Measurements from ENCODE around the gene OR10A2.
"Not testable (repeated sequence)": the region's sequence is repeated elsewhere in the genome, so short reads cannot be mapped to it uniquely, and the experiment has no call there.

The OR10A2 gene

GRCh38 chr11:6876914-6877313, 14.1 kb downstream of the OR10A2 start:
- H3K27ac ChIP-seq, result no peak overlapping the region
- no peak for DNase-seq (ENCODE audit: low read depth, low spot score)

GRCh38 chr11:6882751-6883150, 19.9 kb downstream of the OR10A2 start:
- DNase-seq (ENCODE audit: low read depth, low spot score), result no peak
- H3K27ac ChIP-seq, result no peak overlapping the region

GRCh38 chr11:6887711-6888110, 24.9 kb downstream of the OR10A2 start:
- not testable (repeated sequence) for H3K27ac ChIP-seq; DNase-seq (ENCODE audit: low read depth, low spot score)

GRCh38 chr11:6888830-6889229, 26.0 kb downstream of the OR10A2 start:
- DNase-seq (ENCODE audit: low read depth, low spot score), result no peak
- no peak overlapping the region for H3K27ac ChIP-seq

- DNase-seq (ENCODE audit: low read depth, low spot score), result no peak
- no peak overlapping the region for H3K27ac ChIP-seq
Observed at GRCh38 chr11:6889835-6890234, 27.0 kb downstream of the OR10A2 start.

GRCh38 chr11:6892400-6892799, 29.5 kb downstream of the OR10A2 start, which contains the start of gene OR2D2:
Gene OR2D2 (minus strand): TSS chr11:6892500. CDS start chr11:6892500, 0 bp downstream.
- H3K27ac ChIP-seq, result no peak within 1 kb of the TSS
- DNase-seq (ENCODE audit: low read depth, low spot score), result no peak

GRCh38 chr11:6894097-6894496, 31.2 kb downstream of the OR10A2 start:
- H3K27ac ChIP-seq, result no peak overlapping the region
- no peak for DNase-seq (ENCODE audit: low read depth, low spot score)

- no peak for DNase-seq (ENCODE audit: low read depth, low spot score)
- H3K27ac ChIP-seq, result no peak overlapping the region
Observed at GRCh38 chr11:6895010-6895409, 32.2 kb downstream of the OR10A2 start.

- H3K27ac ChIP-seq, result no peak overlapping the region
- DNase-seq (ENCODE audit: low read depth, low spot score), result no peak
Observed at GRCh38 chr11:6898911-6899310, 36.1 kb downstream of the OR10A2 start.

- DNase-seq (ENCODE audit: low read depth, low spot score), result no peak
- H3K27ac ChIP-seq, result no peak overlapping the region
Observed at GRCh38 chr11:6900327-6900999, 37.6 kb downstream of the OR10A2 start.

- H3K27ac ChIP-seq; DNase-seq (ENCODE audit: low read depth, low spot score): not testable (repeated sequence)
Observed at GRCh38 chr11:6904804-6905203, 41.9 kb downstream of the OR10A2 start.

GRCh38 chr11:6911378-6911777, 48.5 kb downstream of the OR10A2 start:
- no peak overlapping the region for H3K27ac ChIP-seq

GRCh38 chr11:6911948-6912347, 49.1 kb downstream of the OR10A2 start:
- H3K27ac ChIP-seq, result no peak overlapping the region
- DNase-seq (ENCODE audit: low read depth, low spot score), result no peak

More at GRCh38 chr11:6911378-6911777, 48.5 kb downstream of the OR10A2 start:
- DNase-seq (ENCODE audit: low read depth, low spot score), result no peak

- no peak for DNase-seq (ENCODE audit: low read depth, low spot score)
- H3K27ac ChIP-seq, result no peak overlapping the region
Observed at GRCh38 chr11:6919698-6920097, 56.8 kb downstream of the OR10A2 start.

- no peak within 1 kb of the TSS for H3K27ac ChIP-seq
- no peak for DNase-seq (ENCODE audit: low read depth, low spot score)
Observed at GRCh38 chr11:6920702-6921101, 57.8 kb downstream of the OR10A2 start, which contains the start of gene OR2D3. Gene OR2D3 (plus strand): TSS chr11:6921002. CDS start chr11:6921002, 0 bp downstream.

Measured in epithelial cell of prostate (primary cell).